ENCODE measurements around the gene CCDC183.
"Not testable (repeated sequence)": the region's sequence is repeated elsewhere in the genome, so short reads cannot be mapped to it uniquely, and the experiment has no call there.

Gene CCDC183

DNA sequence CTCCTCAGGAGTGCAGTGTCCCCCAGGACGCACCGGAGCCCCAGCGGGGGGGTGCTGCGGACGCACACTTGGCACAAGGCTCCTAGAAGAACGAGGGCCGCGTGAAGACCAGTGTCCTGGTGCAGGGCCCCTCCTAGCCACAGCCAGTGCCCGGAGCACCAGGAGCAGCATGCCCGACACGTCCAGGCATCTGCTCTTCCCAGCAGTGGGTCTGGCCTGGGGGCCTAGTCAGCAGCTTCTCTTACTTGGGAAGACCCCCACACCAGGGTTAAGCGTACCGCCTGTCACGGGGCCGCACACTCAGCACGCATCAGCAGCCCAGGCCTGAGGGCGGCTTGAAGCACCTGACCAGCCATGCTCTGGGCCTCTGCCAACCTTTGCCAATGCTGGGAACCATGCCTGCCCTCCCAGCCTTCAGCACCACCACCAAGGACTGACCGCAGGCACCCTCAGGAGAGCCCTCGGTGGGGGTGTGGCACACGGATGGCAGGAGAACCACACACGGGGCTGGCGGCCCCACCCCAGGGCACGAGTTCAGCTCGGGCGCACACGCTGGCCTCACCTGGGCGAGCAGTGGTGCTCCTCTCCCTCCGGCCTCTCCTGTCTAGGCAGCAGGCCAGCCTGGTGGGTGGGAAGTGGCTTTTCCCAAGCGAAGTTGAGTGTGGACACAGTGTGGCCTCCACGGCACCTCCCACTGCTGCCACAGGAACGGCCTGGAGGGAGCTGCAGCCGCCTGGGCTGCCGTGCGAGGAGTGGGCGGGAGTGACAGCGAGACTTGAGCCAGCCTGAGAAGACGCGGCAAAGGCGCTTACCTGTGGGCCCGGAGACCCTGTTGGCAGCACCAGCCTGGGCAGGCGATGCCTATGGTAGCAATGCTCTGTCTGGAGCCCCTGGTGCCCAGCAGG lies 34.1 kb downstream of the CCDC183 start:
- no peak for DNase-seq (ENCODE audit: low read depth)
- TF ChIP-seq CTCF (conservative IDR thresholded peaks at IDR 0.05; ENCODE audit: low read depth, low read length), result no peak
- no peak overlapping the region for H3K4me3 ChIP-seq (ENCODE audit: low read depth, low read length)

GRCh38 chr9:136831002-136831719 lies 35.0 kb downstream of the CCDC183 start:
- TF ChIP-seq CTCF (conservative IDR thresholded peaks at IDR 0.05; ENCODE audit: low read depth, low read length), result no peak
- DNase-seq (ENCODE audit: low read depth), result no peak
- H3K4me3 ChIP-seq (ENCODE audit: low read depth, low read length), result no peak overlapping the region

GRCh38 chr9:136831720-136832104 lies 35.6 kb downstream of the CCDC183 start:
- no peak overlapping the region for H3K4me3 ChIP-seq (ENCODE audit: low read depth, low read length)
- no peak for TF ChIP-seq CTCF (conservative IDR thresholded peaks at IDR 0.05; ENCODE audit: low read depth, low read length)
- no peak for DNase-seq (ENCODE audit: low read depth)

DNA sequence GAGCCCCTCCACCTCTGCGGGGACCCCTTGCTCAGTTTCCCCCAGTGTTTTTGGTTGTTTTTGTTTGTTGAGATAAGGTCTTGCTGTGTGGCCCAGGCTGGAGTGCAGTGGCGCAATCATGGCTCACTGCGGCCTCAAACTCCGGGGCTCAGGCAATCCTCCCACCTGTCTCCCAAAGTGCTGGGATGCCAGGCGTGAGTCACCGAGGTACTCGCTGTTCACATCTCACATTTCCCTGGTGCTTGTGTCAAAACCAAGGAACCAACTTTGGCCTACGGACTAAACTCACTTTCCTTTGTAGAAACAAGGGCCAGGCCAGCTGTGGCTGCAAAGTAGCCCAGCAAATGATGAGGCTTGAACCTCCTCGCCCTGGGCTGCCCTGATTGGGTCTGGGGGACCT lies 36.4 kb downstream of the CCDC183 start:
- TF ChIP-seq CTCF (conservative IDR thresholded peaks at IDR 0.05; ENCODE audit: low read depth, low read length), result no peak
- no peak for DNase-seq (ENCODE audit: low read depth)
- H3K4me3 ChIP-seq (ENCODE audit: low read depth, low read length), result no peak overlapping the region

- not testable (repeated sequence) for H3K4me3 ChIP-seq (ENCODE audit: low read depth, low read length); DNase-seq (ENCODE audit: low read depth)
Observed at GRCh38 chr9:136833381-136834048, 37.4 kb downstream of the CCDC183 start.

- no peak overlapping the region for H3K4me3 ChIP-seq (ENCODE audit: low read depth, low read length)
- no peak for DNase-seq (ENCODE audit: low read depth)
- TF ChIP-seq CTCF (conservative IDR thresholded peaks at IDR 0.05; ENCODE audit: low read depth, low read length), result no peak
Observed at GRCh38 chr9:136835162-136835931, 39.2 kb downstream of the CCDC183 start.
